Keratinocyte (primary cell): Measurements from ENCODE around the gene WDR91. TPM values are rescaled to one million over a fixed set of nuclear protein-coding genes. Genes with fewer than 3 reads are reported as not detected.

Source experiments
- DNase-seq: peaks from one replicate; pipeline ENCODE4 v3.0.0-alpha.2; 2011; ENCODE audit warnings: low read depth, missing footprints, low spot score
- FAIRE-seq: peaks from 2 replicates; lab custom pipeline; 2011; peaks lifted over from hg19 to GRCh38; lab: Jason Lieb, UNC
- H2AFZ ChIP-seq: 2 replicates; pipeline ENCODE4 v1.6.0; 2012; ENCODE audit warnings: low read length, control low read depth, inconsistent platforms; ENCODE audit not compliant: control insufficient read depth
- H3K27ac ChIP-seq: 2 replicates; pipeline ENCODE4 v1.5.1; 2011; ENCODE audit warnings: low read length; ENCODE audit not compliant: control insufficient read depth, insufficient read depth
- H3K27me3 ChIP-seq: 3 replicates; pipeline ENCODE4 v1.6.0; 2011; ENCODE audit warnings: low read length; ENCODE audit not compliant: control insufficient read depth, insufficient read depth; ENCODE audit errors: extremely low read depth
- H3K36me3 ChIP-seq, 2 experiments: 2 replicates in 1 of 2; 3 replicates in 1 of 2; pipeline ENCODE4 v1.5.1; 2011; ENCODE audit warnings: low read length in 2 of 2, mild to moderate bottlenecking in 1 of 2; ENCODE audit not compliant: control insufficient read depth in 2 of 2, insufficient read depth in 2 of 2; ENCODE audit errors: extremely low read depth in 1 of 2
- H3K4me1 ChIP-seq: 3 replicates; pipeline ENCODE4 v1.5.1; 2011; ENCODE audit warnings: low read length; ENCODE audit not compliant: control insufficient read depth, insufficient read depth; ENCODE audit errors: extremely low read depth
- H3K4me2 ChIP-seq: 3 replicates; pipeline ENCODE4 v1.6.0; 2011; ENCODE audit warnings: low read depth, low read length; ENCODE audit not compliant: control insufficient read depth, insufficient read depth; ENCODE audit errors: extremely low read depth
- H3K4me3 ChIP-seq, 3 experiments: fragments of 200-600 bp in 1 of 3; sonication (generic) in 1 of 3; 2 replicates in 2 of 3; 3 replicates in 1 of 3; pipeline ENCODE4 v1.5.1; 2011 to 2016; ENCODE audit warnings: low read length in 3 of 3, mild to moderate bottlenecking in 3 of 3, control low read depth in 2 of 3, inconsistent platforms in 1 of 3, low read depth in 1 of 3, mixed read lengths in 1 of 3, mixed run types in 1 of 3, moderate library complexity in 1 of 3; ENCODE audit not compliant: control insufficient read depth in 2 of 3, insufficient read depth in 2 of 3; ENCODE audit errors: extremely low read depth in 1 of 3
- H3K79me2 ChIP-seq: 2 replicates; pipeline ENCODE4 v1.6.0; 2012; ENCODE audit warnings: low read length; ENCODE audit not compliant: control insufficient read depth, insufficient read depth
- H3K9ac ChIP-seq: 3 replicates; pipeline ENCODE4 v1.6.0; 2011; ENCODE audit warnings: low read length; ENCODE audit not compliant: control insufficient read depth, insufficient read depth; ENCODE audit errors: extremely low read depth
- H3K9me1 ChIP-seq: 3 replicates; pipeline ENCODE4 v1.6.0; 2011; ENCODE audit warnings: low read length; ENCODE audit not compliant: control insufficient read depth, insufficient read depth; ENCODE audit errors: extremely low read depth
- H3K9me3 ChIP-seq: 2 replicates; pipeline ENCODE4 v1.5.1; 2012; ENCODE audit warnings: low read depth, low read length; ENCODE audit not compliant: control insufficient read depth
- H4K20me1 ChIP-seq: 3 replicates; pipeline ENCODE4 v1.6.0; 2011; ENCODE audit warnings: low read length; ENCODE audit not compliant: control insufficient read depth, insufficient read depth; ENCODE audit errors: extremely low read depth
- EZH2 ChIP-seq: IDR thresholded peaks from one replicate; pipeline ENCODE4 v1.6.1; 2012; ENCODE audit warnings: inconsistent platforms, mild to moderate bottlenecking, low read length, moderate library complexity
- dilution Hi-C: fragments of 300-500 bp; cut with MboI; formaldehyde crosslinking; loops from one replicate; pipeline ENCODE4 v1.7.0; 2020; ENCODE audit warnings: low sequenced_read_pairs; ENCODE audit not compliant: extremely low pct_ligation_motif_present
- polyA plus RNA-seq, 5 experiments: library from polyadenylated mRNA; depleted of rRNA in 3 of 5; stranded (reverse) in 3 of 5; stranded (forward) in 1 of 5; unstranded in 1 of 5; fragments of >200 nt; gene quantifications; 1 replicate in 1 of 5; 2 replicates in 3 of 5; 3 replicates in 1 of 5; pipeline versions ENCODE4 v1.2.1 to v1.2.3, GENCODE V29; 2011 to 2012; ENCODE audit warnings: missing spikeins in 2 of 5, low read depth in 1 of 5, low replicate concordance in 1 of 5
- TF ChIP-seq, protein P1 (sequence below), 3 experiments: IDR thresholded peaks in 1 of 3; conservative IDR thresholded peaks in 1 of 3; optimal IDR thresholded peaks in 1 of 3; 2 replicates in 2 of 3; 3 replicates in 1 of 3; pipeline versions ENCODE3 to v1.5.1; 2011; ENCODE audit warnings: low read length in 3 of 3, mild to moderate bottlenecking in 3 of 3, moderate library complexity in 2 of 3, control low read depth in 1 of 3, inconsistent platforms in 1 of 3; ENCODE audit not compliant: insufficient read depth in 2 of 3; ENCODE audit errors: extremely low read depth in 1 of 3

WDR91 gene
- polyA plus RNA-seq, 1 donor (not counting 4 experiments of a cell fraction or from before 2014, with no cell fraction given) = 22.5 TPM

DNA sequence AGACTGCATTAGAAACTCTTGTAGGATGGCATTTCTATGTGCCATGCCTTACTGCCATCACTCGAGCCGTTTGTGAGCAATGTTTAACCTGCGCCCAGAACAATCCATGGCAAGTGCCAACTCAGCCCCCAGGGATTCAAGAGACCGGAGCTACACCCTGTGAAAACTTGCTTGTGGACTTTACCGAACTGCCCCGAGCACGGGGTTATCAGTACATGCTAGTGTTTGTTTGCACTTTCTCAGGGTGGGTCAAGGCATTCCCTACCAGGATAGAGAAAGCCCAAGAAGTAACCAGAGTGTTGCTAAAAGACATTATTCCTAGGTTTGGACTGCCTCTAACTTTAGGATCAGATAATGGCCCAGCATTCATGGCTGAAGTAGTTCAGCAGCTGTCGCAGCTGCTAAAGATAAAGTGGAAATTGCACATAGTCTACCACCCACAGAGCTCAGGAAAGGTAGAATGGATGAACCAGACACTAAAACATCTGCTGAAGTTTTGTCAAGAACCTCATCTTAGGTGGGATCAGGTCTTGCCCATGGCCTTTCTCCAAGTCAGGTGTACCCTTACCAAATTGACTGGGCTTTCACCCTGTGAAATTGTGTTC lies 31.9 kb downstream of the WDR91 start:
- no peak for FAIRE-seq
- no peak for TF ChIP-seq EZH2
- TF ChIP-seq, protein P1, sequence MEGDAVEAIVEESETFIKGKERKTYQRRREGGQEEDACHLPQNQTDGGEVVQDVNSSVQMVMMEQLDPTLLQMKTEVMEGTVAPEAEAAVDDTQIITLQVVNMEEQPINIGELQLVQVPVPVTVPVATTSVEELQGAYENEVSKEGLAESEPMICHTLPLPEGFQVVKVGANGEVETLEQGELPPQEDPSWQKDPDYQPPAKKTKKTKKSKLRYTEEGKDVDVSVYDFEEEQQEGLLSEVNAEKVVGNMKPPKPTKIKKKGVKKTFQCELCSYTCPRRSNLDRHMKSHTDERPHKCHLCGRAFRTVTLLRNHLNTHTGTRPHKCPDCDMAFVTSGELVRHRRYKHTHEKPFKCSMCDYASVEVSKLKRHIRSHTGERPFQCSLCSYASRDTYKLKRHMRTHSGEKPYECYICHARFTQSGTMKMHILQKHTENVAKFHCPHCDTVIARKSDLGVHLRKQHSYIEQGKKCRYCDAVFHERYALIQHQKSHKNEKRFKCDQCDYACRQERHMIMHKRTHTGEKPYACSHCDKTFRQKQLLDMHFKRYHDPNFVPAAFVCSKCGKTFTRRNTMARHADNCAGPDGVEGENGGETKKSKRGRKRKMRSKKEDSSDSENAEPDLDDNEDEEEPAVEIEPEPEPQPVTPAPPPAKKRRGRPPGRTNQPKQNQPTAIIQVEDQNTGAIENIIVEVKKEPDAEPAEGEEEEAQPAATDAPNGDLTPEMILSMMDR (optimal IDR thresholded peaks at IDR 0.05 in 1 of 3, IDR thresholded peaks at IDR 0.05 in 1 of 3, conservative IDR thresholded peaks at IDR 0.05 in 1 of 3; ENCODE audit: extremely low read depth in 1 of 3, insufficient read depth in 2 of 3, low read length in 3 of 3) = no peak
- no peak overlapping the region for H3K27ac ChIP-seq

DNA sequence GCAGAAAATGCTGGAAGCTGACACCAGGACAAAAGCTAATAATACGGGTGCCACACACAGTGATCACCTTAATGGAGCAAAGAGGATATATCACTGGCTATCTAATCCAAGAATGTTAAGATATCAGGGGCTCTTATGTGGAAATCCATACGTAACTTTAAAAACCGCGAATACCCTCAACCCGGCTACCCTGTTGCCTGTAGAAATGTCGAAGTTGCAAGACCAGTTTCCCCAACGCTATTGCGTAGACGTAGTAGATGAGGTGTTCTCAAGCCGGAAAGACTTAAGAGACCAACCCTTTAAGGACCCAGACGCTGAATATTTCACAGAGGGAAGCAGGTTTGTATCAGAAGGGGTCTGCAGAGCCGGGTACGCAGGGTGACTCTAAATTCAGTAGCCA lies 33.0 kb downstream of the WDR91 start:
- H3K4me2 ChIP-seq = no peak overlapping the region
- H3K9me3 ChIP-seq = peaks cover 23% of the 10 kb centered on the region
- peaks cover 34% of the 10 kb centered on the region for H3K4me1 ChIP-seq
- dilution Hi-C loops = no loop called here
- no peaks in the 10 kb centered on the region for H3K79me2 ChIP-seq
- H4K20me1 ChIP-seq = no peaks in the 10 kb centered on the region
- H3K9ac ChIP-seq = no peak overlapping the region
- no peaks in the 10 kb centered on the region for H3K9me1 ChIP-seq
- DNase-seq (no peak), FAIRE-seq (no peak)
- H2AFZ ChIP-seq = no peak overlapping the region
- no peak for TF ChIP-seq EZH2
- TF ChIP-seq, protein P1 (optimal IDR thresholded peaks at IDR 0.05 in 1 of 3, IDR thresholded peaks at IDR 0.05 in 1 of 3, conservative IDR thresholded peaks at IDR 0.05 in 1 of 3; ENCODE audit: extremely low read depth in 1 of 3, insufficient read depth in 2 of 3, low read length in 3 of 3) = no peak
- peak overlapping the region; percentile 95 for H3K27ac ChIP-seq
- no peaks in the 10 kb centered on the region for H3K27me3 ChIP-seq
- H3K4me3 ChIP-seq = no peak overlapping the region
- H3K36me3 ChIP-seq = peaks cover 2 to 16% of the 10 kb centered on the region in 2 experiments

More for the DNA sequence above, 31.9 kb downstream of the WDR91 start:
- H3K79me2 ChIP-seq = no peaks in the 10 kb centered on the region
- H2AFZ ChIP-seq = no peak overlapping the region
- H3K9me1 ChIP-seq = no peaks in the 10 kb centered on the region
- no peaks in the 10 kb centered on the region for H4K20me1 ChIP-seq
- peaks cover 25% of the 10 kb centered on the region for H3K9me3 ChIP-seq
- dilution Hi-C loops = no loop called here
- peaks cover 34% of the 10 kb centered on the region for H3K4me1 ChIP-seq
- no peak overlapping the region for H3K9ac ChIP-seq
- no peak for DNase-seq
- H3K4me3 ChIP-seq = no peak overlapping the region
- H3K4me2 ChIP-seq = no peak overlapping the region
- peaks cover 6 to 19% of the 10 kb centered on the region in 2 experiments for H3K36me3 ChIP-seq
- no peaks in the 10 kb centered on the region for H3K27me3 ChIP-seq
